IPS-11a (cell line): Measurements from ENCODE around the gene UGT2B15.
"Not testable (repeated sequence)": the region's sequence is repeated elsewhere in the genome, so short reads cannot be mapped to it uniquely, and the experiment has no call there.

Source experiments
- H3K4me3 ChIP-seq: one replicate; pipeline ENCODE4 v1.5.1; 2013; ENCODE audit warnings: low read depth, low read length, control low read depth

UGT2B15 gene

DNA sequence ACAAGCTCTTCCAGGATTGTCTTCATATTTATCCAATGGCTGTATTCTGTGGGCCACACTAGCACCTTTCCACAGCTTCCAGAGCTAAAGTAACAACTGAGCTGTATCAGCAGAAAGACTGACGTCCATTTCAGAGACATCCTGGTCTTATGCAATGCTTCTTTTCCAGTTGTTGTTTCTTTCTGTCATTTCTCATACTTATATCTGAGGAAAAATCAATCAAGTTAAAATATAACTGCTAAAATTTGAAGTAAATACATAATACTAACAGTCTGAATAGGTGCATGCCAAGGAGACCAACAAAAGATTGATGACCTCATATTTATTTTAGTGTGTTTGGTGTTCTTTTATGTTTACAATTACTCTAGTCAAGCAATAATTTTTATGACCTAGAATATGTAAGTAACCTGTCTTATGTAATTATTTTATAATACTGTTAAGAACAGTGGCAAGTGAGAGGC, at the start of gene UGT2B15:
Gene UGT2B15, minus strand, starts transcription at position 174 of the 461 bp plus-strand sequence. Its CDS starts 34 bp downstream, at position 140.
- not testable (repeated sequence) for H3K4me3 ChIP-seq

GRCh38 chr4:68719075-68719473, 48.6 kb upstream of the UGT2B15 start:
- H3K4me3 ChIP-seq, result no peak overlapping the region

DNA sequence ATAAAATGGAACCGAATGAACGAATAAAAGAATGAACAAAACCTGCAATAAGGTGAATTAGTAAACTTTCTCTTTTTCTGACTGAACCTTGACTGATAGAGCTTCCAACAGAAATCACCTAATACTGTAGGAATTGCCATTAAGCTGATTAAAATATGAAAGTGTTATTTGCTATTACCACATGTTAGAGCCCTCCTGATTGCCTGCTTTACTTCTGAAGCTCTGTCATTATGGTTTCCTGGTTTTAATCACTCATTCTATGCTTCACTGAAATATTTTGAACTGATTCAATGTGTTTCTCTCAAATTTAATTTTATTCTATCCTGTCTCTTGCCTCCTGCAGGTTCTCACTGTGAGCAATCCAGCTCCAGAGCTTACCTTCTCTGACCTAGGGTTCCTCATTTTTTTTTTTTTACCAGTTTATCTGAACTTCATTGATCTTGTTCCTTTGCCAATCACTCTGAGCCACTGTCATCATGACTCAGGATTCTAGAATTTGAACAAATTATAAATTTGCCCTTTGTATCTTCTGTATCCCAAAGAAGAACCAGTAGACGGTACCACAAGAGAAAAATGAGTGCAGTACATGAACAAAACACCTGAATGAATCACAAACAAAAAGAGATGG, 48.1 kb upstream of the UGT2B15 start:
- H3K4me3 ChIP-seq, result no peak overlapping the region

DNA sequence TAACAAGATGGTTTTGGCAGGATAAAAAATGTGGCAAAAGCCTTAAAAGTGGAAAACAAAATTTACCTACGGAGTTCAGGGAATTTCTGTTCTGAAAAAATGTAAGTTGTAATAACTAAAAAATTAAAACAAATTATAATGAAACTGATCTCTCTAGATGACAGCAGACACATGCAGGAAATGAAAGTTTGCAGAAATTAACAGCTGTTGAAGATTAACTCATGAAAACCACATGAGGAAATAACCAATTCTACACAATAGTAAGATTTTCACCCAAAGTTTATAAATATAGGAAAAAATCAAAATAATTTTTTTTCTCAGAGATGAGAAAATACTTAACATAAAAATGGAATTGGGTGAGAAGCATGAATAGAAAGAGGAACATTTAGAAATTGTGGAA, 47.5 kb upstream of the UGT2B15 start:
- H3K4me3 ChIP-seq, result no peak overlapping the region

DNA sequence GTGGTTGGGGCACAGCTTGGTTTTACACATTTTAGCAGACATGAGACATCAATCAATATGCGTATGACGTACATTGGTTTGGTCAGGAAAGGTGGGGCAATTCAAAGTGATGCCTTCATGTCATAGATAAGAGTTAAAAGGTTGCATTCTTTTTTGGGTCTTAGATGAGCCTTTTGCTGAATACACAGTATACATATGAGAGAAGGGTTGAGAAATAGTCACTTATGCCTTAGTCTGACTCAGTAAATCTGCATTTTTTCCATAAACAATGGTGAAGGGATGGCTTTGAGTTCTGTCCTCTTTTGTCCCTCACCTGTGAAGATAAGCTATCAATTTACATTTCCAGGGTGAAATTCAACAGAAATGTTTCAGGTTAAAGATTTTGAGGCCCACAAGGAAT, 43.9 kb upstream of the UGT2B15 start:
- H3K4me3 ChIP-seq, result no peak overlapping the region

GRCh38 chr4:68712207-68712606, 41.8 kb upstream of the UGT2B15 start:
- no peak overlapping the region for H3K4me3 ChIP-seq

DNA sequence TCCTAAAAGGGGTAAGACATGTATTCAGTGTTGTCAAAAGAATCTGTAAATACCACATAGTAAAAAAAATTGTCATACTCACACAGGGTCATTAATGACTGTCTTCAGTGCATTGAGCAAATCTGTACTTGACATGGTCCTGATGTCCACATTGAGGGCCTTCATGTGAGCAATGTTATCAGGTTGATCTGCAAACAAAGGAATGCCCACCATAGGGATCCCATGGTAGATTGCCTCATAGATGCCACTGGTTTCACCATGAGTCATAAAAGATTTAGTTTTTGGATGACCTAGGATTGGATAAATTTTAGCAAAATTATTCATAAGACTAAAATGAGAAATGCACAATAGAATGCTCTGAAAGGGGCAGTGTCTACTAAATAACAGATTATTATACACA, 38.1 kb upstream of the UGT2B15 start:
- no peak overlapping the region for H3K4me3 ChIP-seq

- H3K4me3 ChIP-seq, result not testable (repeated sequence)
These were observed 32.7 kb upstream of the UGT2B15 start for GRCh38 chr4:68703168-68703567.

DNA sequence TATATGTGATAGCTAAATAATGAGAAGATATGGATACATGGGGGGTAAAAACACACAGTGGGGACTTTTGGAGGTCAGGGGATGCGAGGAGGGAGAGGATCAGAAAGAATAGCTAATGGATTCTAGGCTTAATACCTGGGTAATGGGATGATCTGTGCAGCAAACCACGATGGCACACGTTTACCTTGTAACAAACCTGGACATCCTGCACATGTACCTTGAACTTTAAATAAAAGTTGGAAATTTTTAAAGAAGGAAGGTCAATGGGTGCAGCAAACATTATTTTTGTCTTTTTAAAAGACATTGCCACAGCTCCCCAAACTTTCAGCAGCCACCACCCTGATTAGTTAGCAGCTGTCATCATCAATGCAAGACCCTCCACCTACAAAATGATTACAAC, 29.7 kb upstream of the UGT2B15 start:
- no peak overlapping the region for H3K4me3 ChIP-seq

DNA sequence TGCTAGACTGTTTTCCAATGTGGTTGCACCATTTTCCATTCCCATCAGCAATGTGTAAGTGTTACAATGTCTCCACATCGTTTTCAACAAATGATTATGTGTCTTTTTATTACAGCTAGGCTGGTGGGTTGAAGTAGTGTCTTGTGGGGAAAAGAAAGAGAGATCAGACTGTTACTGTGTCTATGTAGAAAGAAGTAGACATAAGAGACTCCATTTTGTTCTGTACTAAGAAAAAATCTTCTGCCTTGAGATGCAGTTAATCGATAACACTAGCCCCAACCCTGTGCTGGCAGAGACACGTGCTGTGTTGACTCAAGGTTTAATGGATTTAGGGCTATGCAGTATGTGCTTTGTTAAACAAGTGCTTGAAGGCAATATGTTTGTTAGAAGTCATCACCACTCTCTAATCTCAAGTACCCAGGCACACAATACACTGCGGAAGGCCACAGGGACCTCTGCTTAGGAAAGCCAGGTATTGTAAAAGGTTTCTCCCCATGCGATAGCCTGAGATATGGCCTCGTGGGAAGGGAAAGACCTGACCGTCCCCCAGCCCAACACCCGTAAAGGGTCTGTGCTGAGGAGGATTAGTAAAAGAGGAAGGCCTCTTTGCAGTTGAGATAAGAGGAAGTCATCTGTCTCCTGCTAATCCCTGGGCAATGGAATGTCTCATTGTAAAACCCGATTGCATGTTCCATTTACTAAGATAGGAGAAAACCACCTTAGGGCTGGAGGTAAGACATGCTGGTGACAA, 23.0 kb upstream of the UGT2B15 start:
- no peak overlapping the region for H3K4me3 ChIP-seq

- H3K4me3 ChIP-seq, result no peak overlapping the region
These were observed 20.7 kb upstream of the UGT2B15 start for GRCh38 chr4:68691186-68691585.

DNA sequence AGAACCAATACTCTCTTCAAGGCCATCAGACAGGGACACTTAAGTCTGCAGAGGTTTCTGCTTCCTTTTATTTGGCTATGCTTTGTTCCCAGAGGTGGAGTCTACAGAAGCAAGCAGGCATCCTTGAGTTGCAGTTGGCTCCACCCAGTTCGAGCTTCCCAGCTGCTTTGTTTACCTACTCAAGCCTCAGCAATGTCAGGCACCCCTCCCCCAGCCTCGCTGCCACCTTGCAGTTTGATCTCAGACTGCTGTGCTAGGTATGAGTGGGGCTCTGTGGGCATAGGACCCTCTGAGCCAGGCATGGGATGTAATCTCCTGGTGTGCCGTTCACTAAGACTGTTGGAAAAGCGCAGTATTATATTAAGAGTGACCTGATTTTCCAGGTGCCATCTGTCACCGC, 12.6 kb upstream of the UGT2B15 start:
- no peak overlapping the region for H3K4me3 ChIP-seq

GRCh38 chr4:68681298-68681697, 10.8 kb upstream of the UGT2B15 start:
- not testable (repeated sequence) for H3K4me3 ChIP-seq

DNA sequence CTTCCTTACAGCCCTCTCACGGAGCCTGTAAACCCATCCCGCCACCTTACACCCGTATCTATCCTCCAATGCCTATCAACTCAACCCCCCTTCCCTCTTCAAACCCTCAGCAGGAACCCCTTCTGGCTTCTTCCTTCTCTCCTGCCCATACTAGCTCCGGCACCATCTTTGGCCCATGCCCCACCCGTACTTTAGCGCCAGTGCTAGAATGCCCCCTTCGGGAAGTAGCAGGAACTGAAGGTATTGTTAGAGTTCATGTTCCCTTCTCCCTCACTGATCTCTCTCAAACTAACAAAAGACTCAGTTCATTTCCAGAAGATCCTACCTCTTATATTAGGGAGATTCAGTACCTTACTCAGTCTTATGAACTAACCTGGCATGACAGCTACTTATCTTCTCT, 2.7 kb upstream of the UGT2B15 start:
- H3K4me3 ChIP-seq, result no peak overlapping the region

GRCh38 chr4:68671217-68671616, 765 bp upstream of the UGT2B15 start:
- not testable (repeated sequence) for H3K4me3 ChIP-seq

- H3K4me3 ChIP-seq, result not testable (repeated sequence)
These were observed 1.8 kb downstream of the UGT2B15 start for GRCh38 chr4:68668537-68669163.

GRCh38 chr4:68667551-68667950, 2.9 kb downstream of the UGT2B15 start:
- H3K4me3 ChIP-seq, result not testable (repeated sequence)

GRCh38 chr4:68664721-68665120, 5.7 kb downstream of the UGT2B15 start:
- H3K4me3 ChIP-seq, result not testable (repeated sequence)

DNA sequence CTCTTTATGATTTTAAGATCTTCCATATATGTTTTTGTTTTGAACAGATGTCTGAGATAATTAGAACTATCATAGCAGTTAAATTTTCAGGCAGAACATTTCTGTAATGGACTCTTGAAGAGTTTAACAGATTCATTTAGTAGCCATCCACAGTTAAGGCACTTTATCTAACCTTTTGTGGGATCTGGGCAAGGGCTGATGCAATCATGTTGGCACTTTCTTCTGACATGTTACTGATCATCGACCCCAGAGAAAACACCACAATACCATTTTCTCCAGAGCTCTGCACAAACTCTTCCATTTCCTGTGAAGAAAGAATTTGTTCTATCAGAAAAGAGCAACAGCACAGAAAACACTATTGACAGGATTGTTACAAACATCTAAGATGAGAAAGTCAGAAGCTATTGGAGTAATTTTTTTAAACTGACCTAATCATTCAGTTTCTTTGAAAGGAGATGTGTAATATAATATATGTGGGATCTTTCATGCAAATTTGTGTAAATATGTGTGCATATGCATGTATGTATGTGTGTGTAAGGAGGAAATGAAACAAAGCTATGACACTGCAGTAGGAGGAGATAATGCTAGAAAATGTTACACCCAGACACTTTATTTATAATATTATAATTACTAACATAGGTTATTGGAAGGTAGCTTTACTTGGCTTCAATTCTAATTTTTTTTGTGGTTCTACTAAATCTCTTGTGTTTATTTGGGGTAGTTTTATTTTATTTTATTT, 7.4 kb downstream of the UGT2B15 start:
- H3K4me3 ChIP-seq, result not testable (repeated sequence)

DNA sequence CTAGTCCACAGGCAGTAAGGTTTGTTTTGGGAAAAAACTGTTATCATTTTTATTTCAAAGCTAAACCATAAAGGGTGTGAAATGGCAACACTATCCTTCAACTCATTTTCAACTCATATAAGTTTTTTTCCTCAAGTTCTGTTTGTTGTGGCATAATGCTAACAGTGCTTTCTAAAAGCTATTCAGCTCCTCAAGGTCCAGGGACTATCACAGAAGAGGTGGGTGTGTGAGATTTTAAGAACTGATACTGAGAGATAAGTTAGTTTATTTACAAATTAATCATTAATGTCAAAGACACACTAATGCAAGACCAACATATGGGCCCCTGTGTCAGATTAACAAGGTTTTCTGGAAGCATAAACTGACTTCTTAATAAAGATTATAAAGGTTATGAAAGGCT, 11.8 kb downstream of the UGT2B15 start:
- H3K4me3 ChIP-seq, result no peak overlapping the region

DNA sequence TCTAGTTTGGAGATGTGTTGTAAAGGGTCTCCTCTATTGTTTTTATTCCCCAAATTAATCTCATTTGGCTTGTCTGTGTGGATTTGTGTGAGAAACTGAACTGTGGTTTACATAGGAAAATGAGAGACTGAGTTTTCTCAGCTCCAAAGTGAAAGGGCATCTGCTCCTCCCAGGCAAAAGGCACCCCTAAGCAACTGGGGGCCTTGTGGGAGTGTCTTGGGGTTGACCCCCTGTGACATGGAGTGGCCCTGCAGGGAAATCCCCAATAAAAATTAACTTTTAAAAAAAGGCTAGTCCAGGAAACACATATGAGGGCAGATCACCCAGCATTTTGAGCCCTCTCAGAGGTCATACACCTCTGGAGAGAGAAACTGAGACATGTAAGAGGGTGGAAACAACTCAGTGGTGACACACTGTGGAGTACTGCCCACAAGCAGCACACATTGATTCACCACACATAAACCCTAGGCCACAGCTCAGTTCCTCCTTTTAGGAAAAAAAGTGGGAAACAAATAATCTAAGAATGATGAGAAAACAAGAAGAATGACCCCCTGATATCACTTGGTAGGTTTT, 13.3 kb downstream of the UGT2B15 start:
- not testable (repeated sequence) for H3K4me3 ChIP-seq
